ENCODE results near the gene TRIO. TPM values are rescaled to one million over a fixed set of nuclear protein-coding genes. Genes with fewer than 3 reads are reported as not detected.
"Not testable (repeated sequence)": the region's sequence is repeated elsewhere in the genome, so short reads cannot be mapped to it uniquely, and the experiment has no call there.

Gene TRIO
- total and polyA plus RNA-seq, 8 donors, result 84.4 to 151 (median 93.7) TPM

GRCh38 chr5:14552017-14552416 lies 408.9 kb downstream of the TRIO start:
- Histone ChIP-seq H3K27ac (no peak overlapping the region), H3K4me3 (no peak overlapping the region), H3K4me1 (peaks cover 0 to 33% of the 10 kb centered on the region in 2 donors), H3K36me3 (no peaks in the 10 kb centered on the region), H3K27me3 (no peaks in the 10 kb centered on the region), H3K9me3 (peaks cover 0 to 2% of the 10 kb centered on the region in 2 donors)
- no peak for DNase-seq
- ATAC-seq, result peak; percentile 36
- no peak for TF ChIP-seq CTCF (IDR thresholded peaks at IDR 0.05)
- intact Hi-C loops (cut with DNase I), result no loop called here

GRCh38 chr5:14554288-14554687 lies 411.1 kb downstream of the TRIO start:
- H3K9me3 ChIP-seq; intact Hi-C loops (cut with DNase I); H3K36me3 ChIP-seq; H3K27me3 ChIP-seq; DNase-seq; H3K27ac ChIP-seq; H3K4me3 ChIP-seq; ATAC-seq: not testable (repeated sequence)
- peaks cover 0 to 30% of the 10 kb centered on the region in 2 donors for H3K4me1 ChIP-seq

GRCh38 chr5:14556015-14556414 lies 412.9 kb downstream of the TRIO start:
- H3K9me3 ChIP-seq, result peaks cover 0 to 2% of the 10 kb centered on the region in 2 donors
- no peak for TF ChIP-seq CTCF (IDR thresholded peaks at IDR 0.05)
- ATAC-seq (no peak), DNase-seq (no peak)
- H3K36me3 ChIP-seq, result no peaks in the 10 kb centered on the region
- no peaks in the 10 kb centered on the region for H3K27me3 ChIP-seq
- no peak overlapping the region for H3K4me3 ChIP-seq
- intact Hi-C loops (cut with DNase I), result no loop called here
- no peak overlapping the region for H3K27ac ChIP-seq
- H3K4me1 ChIP-seq, result peaks cover 0 to 37% of the 10 kb centered on the region in 2 donors

- Histone ChIP-seq H3K27ac (peak overlapping the region in 1 of 2 donors; percentile 5), H3K27me3 (no peaks in the 10 kb centered on the region), H3K9me3 (no peaks in the 10 kb centered on the region), H3K4me1 (peaks cover 0 to 36% of the 10 kb centered on the region in 2 donors), H3K36me3 (no peaks in the 10 kb centered on the region), H3K4me3 (no peak overlapping the region)
- DNase-seq (peak in 1 of 4 donors; percentile 48), ATAC-seq (peak; percentile 35)
- TF ChIP-seq CTCF (IDR thresholded peaks at IDR 0.05), result no peak
- intact Hi-C loops (cut with DNase I), result no loop called here
Observed at GRCh38 chr5:14557203-14557770, 414.1 kb downstream of the TRIO start.

- intact Hi-C loops (cut with DNase I), result no loop called here
- Histone ChIP-seq H3K36me3 (no peaks in the 10 kb centered on the region), H3K4me3 (no peak overlapping the region), H3K9me3 (no peaks in the 10 kb centered on the region), H3K27ac (peak overlapping the region in 1 of 2 donors; percentile 5), H3K27me3 (no peaks in the 10 kb centered on the region), H3K4me1 (peaks cover 0 to 33% of the 10 kb centered on the region in 2 donors)
- ATAC-seq (peak; percentile 22), DNase-seq (no peak)
- TF ChIP-seq CTCF (IDR thresholded peaks at IDR 0.05), result no peak
Observed at GRCh38 chr5:14557791-14558415, 414.8 kb downstream of the TRIO start.

Other genes with a start within 250 kb of the TRIO start
- 1 to 10 TPM; 3.5 to 9.8 TPM for gene DNAH5, start 198.7 kb upstream of the TRIO start, total RNA-seq
- 1 to 10 TPM in 5 of 6 donors, under 1 TPM in 1; 0.61 to 3.7 (median 2.4) TPM for gene DNAH5, start 198.7 kb upstream of the TRIO start, polyA plus RNA-seq (ENCODE audit: insufficient read length in 6 of 6)

Data from left lung (tissue), 10 donors.